BJ (cell line): ENCODE results near the gene HTT. TPM values are rescaled to one million over a fixed set of nuclear protein-coding genes. Genes with fewer than 3 reads are reported as not detected.

Experiments
- CTCF ChIA-PET: fragments of 350-600 bp; formaldehyde crosslinking; extraction: SDS; loops from one replicate; lab custom pipeline; 2021; ENCODE audit warnings: antibody characterized with exemption, inconsistent platforms; lab: Yijun Ruan, JAX
- POLR2A ChIA-PET: fragments of 300-600 bp; sonication (Branson Sonifier 250); formaldehyde crosslinking; extraction: SDS; loops from one replicate; lab custom pipeline; 2021; ENCODE audit warnings: antibody characterized with exemption; lab: Charles Lee
- DNase-seq: peaks from one replicate; pipeline ENCODE4 v3.0.0-alpha.2; 2011; ENCODE audit warnings: low read depth
- H3K27me3 ChIP-seq: 2 replicates; pipeline ENCODE4 v1.6.0; 2011; ENCODE audit warnings: low read length; ENCODE audit not compliant: control insufficient read depth, insufficient read depth
- H3K36me3 ChIP-seq: 2 replicates; pipeline ENCODE4 v1.5.1; 2011; ENCODE audit warnings: low read length; ENCODE audit not compliant: control insufficient read depth, insufficient read depth
- H3K4me3 ChIP-seq: 2 replicates; pipeline ENCODE4 v1.5.1; 2011; ENCODE audit warnings: low read depth, mild to moderate bottlenecking, control low read depth, low read length
- polyA plus RNA-seq: library from polyadenylated mRNA; depleted of rRNA; stranded (reverse); fragments of >200 nt; gene quantifications from 2 replicates; pipeline ENCODE4 v1.2.3, GENCODE V29; 2011
- TF ChIP-seq, protein P1 (sequence below): IDR thresholded peaks from 2 replicates; pipeline ENCODE4 v1.5.1; 2011; ENCODE audit warnings: low read depth, mild to moderate bottlenecking, control low read depth, inconsistent platforms, low read length, moderate library complexity; ENCODE audit not compliant: insufficient read depth

Gene HTT
- polyA plus RNA-seq, 1 experiment: 13.6 TPM

DNA sequence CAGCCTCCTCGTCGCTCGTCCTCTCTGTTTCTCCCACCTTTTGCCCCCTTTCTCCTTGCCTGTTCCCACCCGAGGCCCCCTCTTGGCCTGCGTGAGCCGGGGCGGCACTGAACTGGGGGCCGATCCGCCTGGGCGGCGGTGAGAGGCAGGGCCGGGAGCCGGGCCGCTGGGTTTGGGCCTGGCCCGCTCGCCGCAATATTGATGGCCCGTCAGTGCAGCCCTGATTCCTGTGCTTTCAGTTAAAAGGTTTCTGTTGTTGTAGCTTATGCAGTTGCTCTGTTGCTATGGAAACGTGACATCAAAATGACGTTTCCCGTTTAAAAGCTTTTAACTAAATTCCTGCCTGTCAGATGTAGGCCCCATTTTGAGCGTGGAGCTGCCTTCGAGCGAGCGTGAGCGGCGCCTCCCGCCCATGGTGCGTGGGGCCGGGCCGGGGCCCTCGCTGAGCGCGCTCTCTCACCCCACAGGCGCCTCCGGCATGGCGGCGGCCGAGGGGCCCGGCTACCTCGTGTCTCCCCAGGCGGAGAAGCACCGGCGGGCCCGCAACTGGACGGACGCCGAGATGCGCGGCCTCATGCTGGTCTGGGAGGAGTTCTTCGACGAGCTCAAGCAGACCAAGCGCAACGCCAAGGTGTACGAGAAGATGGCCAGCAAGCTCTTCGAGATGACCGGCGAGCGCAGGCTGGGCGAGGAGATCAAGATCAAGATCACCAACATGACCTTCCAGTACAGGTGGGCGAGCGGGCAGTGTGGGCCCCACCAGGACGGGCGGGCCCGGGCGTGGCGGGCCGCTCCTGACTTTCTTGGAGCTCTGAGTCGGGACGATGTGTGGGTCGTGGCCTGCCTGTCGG lies 174.6 kb downstream of the HTT start, which contains the start of gene MSANTD1:
Gene MSANTD1, plus strand, starts transcription at position 349 of the 851 bp plus-strand sequence. Its CDS starts 64 bp downstream, at position 413.
- no peak within 1 kb of the TSS for H3K4me3 ChIP-seq
- POLR2A ChIA-PET: no interaction called here
- CTCF ChIA-PET: interaction anchor here (0.6 kb wide), 1 partner anchor 109 kb away, joined by 3 read pairs; no protein-coding TSS in a partner anchor
- no peaks in the 10 kb centered on the region for H3K27me3 ChIP-seq
- DNase-seq: no peak
- TF ChIP-seq, protein P1, sequence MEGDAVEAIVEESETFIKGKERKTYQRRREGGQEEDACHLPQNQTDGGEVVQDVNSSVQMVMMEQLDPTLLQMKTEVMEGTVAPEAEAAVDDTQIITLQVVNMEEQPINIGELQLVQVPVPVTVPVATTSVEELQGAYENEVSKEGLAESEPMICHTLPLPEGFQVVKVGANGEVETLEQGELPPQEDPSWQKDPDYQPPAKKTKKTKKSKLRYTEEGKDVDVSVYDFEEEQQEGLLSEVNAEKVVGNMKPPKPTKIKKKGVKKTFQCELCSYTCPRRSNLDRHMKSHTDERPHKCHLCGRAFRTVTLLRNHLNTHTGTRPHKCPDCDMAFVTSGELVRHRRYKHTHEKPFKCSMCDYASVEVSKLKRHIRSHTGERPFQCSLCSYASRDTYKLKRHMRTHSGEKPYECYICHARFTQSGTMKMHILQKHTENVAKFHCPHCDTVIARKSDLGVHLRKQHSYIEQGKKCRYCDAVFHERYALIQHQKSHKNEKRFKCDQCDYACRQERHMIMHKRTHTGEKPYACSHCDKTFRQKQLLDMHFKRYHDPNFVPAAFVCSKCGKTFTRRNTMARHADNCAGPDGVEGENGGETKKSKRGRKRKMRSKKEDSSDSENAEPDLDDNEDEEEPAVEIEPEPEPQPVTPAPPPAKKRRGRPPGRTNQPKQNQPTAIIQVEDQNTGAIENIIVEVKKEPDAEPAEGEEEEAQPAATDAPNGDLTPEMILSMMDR: no peak
- H3K36me3 ChIP-seq: no peaks in the 10 kb centered on the region

DNA sequence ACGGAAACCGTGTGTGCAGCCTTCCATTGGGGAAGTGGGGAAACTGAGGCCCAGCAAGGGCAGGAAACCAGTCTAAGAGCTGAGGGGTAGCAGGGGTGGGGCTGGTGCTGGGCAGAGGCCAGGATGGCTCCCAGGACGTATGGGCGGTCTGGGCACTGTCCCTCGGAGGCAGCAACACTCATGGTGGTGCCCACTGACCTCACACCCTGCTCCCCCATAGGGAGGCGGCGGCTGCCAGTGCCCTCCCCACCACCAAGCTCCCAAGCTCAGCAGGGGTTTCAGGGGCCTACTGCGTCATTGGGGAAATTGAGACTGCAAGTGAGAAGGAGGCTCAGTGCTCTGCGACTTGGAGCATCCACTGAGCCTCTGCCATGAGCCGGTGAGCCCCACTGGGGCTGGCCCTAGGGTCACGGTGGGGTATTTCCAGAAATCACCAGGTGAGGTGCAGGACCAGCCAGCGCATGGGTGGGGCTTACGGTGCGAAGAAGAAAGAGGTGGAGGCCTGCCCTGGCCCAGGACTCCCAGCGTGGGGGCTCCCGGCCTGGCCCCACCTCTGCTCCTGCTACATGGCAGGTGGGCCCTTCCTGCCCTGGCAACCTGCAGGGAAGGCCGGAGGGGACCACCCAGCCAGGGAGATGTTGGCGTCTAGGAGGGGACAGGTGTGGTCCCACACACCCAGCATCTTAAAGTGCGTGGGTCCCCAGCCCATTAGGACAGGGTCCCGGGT lies 175.4 kb downstream of the HTT start:
- H3K27me3 ChIP-seq: no peaks in the 10 kb centered on the region
- POLR2A ChIA-PET: no interaction called here
- DNase-seq: no peak
- no peak overlapping the region for H3K4me3 ChIP-seq
- TF ChIP-seq, protein P1: no peak
- no peaks in the 10 kb centered on the region for H3K36me3 ChIP-seq
- CTCF ChIA-PET: no interaction called here

DNA sequence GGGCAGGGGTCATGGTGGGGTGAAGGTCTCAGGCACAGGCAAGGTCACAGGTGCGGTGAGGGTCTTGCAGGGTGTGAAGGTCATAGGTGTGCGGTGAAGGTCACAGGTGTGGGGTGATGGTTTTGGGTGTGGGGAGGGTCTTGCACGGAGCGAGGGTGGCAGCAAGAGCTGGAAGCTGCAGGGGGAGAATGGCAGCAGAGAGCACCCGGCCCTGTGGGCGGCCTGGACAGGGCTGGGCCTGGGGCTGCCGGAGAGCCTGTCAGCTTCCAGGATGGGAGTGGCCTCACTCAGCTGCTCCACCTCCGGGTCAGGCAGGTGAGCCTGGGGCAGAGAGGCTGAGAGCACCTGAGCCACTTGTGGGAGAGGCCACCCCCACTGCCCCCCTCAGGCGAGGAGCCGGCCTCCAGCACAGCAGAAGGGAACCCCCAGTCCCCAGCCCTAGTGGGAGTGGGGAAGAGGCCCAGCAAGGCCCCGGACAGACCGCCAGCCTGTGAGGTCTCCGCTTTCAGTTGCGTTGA lies 176.0 kb downstream of the HTT start:
- ChIA-PET POLR2A (no interaction called here), CTCF (no interaction called here)
- no peaks in the 10 kb centered on the region for H3K36me3 ChIP-seq
- H3K4me3 ChIP-seq: no peak overlapping the region
- TF ChIP-seq, protein P1: no peak
- no peak for DNase-seq
- H3K27me3 ChIP-seq: no peaks in the 10 kb centered on the region

DNA sequence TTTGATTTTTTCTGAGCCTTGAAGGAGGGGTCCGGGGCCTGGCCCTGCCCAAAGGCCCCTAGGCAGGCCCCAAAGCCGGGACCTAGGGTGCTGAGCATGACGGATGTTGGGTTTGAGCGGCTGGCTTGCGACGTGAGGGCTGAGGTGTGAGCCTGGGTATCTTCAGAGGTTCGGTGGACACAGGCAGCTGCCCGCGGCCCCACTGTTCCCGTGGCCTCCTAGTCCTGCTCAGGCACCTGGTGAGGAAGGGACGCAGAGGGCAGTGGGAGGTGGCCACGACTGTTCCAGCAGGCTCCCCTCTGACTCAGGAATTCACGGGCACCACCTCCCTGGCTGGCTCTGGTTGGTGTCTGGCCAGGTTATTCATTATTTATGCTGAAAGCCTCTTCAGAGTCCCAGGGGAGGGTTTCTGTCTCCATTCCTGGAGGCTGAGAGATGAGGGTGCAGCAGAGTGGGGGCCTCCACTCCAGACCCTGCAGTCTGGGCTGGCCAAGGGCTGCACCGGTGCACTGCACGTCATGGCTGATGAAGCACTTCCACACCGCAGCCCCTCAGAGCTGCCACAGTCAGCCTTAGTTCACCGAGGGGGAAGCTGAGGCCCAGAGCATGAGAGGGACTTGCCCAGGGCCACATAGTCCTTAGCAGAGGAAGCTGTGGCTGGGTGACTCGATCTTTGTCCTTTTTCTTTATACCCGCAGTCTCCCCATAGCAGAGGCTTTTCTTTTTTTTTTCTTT lies 176.6 kb downstream of the HTT start:
- no peaks in the 10 kb centered on the region for H3K36me3 ChIP-seq
- ChIA-PET CTCF (interaction anchor here (0.6 to 1.1 kb wide), 2 partner anchors 8 to 255 kb away, joined by 3 read pairs; no protein-coding TSS in a partner anchor), POLR2A (no interaction called here)
- TF ChIP-seq, protein P1: no peak
- H3K4me3 ChIP-seq: no peak overlapping the region
- no peak for DNase-seq
- no peaks in the 10 kb centered on the region for H3K27me3 ChIP-seq
